ENCODE measurements around the gene FOXL1. TPM values are rescaled to one million over a fixed set of nuclear protein-coding genes. Genes with fewer than 3 reads are reported as not detected.

Gene FOXL1
- total and polyA plus RNA-seq, 9 of the 15 experiments (the other 6 are each of a cell fraction or from before 2014, with no cell fraction given) = not detected

- ChIA-PET POLR2A (no interaction called here), CTCF (ENCODE audit: low intra/inter-chr PET ratio) (no interaction called here)
- H3K27me3 ChIP-seq (ENCODE audit: control insufficient read depth in 2 of 2, insufficient read depth in 2 of 2, low read length in 2 of 2) = no peaks in the 10 kb centered on the region
- no peaks in the 10 kb centered on the region for H4K20me1 ChIP-seq (replicated peaks; ENCODE audit: control insufficient read depth, insufficient read depth, low read length)
- H3K4me2 ChIP-seq (ENCODE audit: insufficient read depth, low read length) = no peak overlapping the region
- DNase-seq (ENCODE audit: extremely low read depth in 1 of 4, low spot score in 3 of 4) = no peak
- 85% methylated on average over 19 of the region's 19 CpGs for WGBS (ENCODE audit: insufficient coverage, low coverage, missing lambda C conversion rate)
- no peak for FAIRE-seq
- H3K79me2 ChIP-seq (ENCODE audit: control insufficient read depth, insufficient read depth, low read length) = no peaks in the 10 kb centered on the region
- H3K36me3 ChIP-seq (ENCODE audit: control insufficient read depth, insufficient read depth, low read length) = peaks cover 26% of the 10 kb centered on the region; the same call in 2 of the 3 replicates
- H3K4me1 ChIP-seq (replicated peaks in 1 of 2; ENCODE audit: control insufficient read depth in 2 of 2, insufficient read depth in 2 of 2, low read length in 2 of 2) = no peaks in the 10 kb centered on the region
- H2AFZ ChIP-seq (ENCODE audit: low read depth, low read length) = no peak overlapping the region
- H3K9me3 ChIP-seq (replicated peaks; ENCODE audit: control insufficient read depth, insufficient read depth, low read depth, low read length) = no peaks in the 10 kb centered on the region
- no peak overlapping the region; a peak in 1 of 4 replicates for H3K9ac ChIP-seq (ENCODE audit: insufficient read depth in 1 of 2, low read depth in 2 of 2, low read length in 2 of 2)
- BruUV-seq (replicated peaks) = no TSS peak
- no peak overlapping the region for H3K4me3 ChIP-seq
- in situ Hi-C loops (cut with MboI) = no loop called here
- H3K9me1 ChIP-seq (ENCODE audit: control insufficient read depth, insufficient read depth, low read length) = peaks cover 3% of the 10 kb centered on the region
- intact Hi-C loops (cut with micrococcal nuclease) = no loop called here
- ATAC-seq = no peak
- H3K27ac ChIP-seq (ENCODE audit: extremely low read depth, low read depth, low read length) = no peak overlapping the region
- TF ChIP-seq NFIX (CRISPR knock-in tag; IDR thresholded peaks at IDR 0.05; ENCODE audit: low read depth) = no peak
- no peak for TF ChIP-seq TFE3 (CRISPR knock-in tag; IDR thresholded peaks at IDR 0.05)
- TF ChIP-seq FOSL1 (tag; conservative IDR thresholded peaks at IDR 0.05) = no peak
- no peak for TF ChIP-seq SP2 (IDR thresholded peaks at IDR 0.05; ENCODE audit: extremely low read depth, low read depth, low read length, poor library complexity, severe bottlenecking)
- no peak for TF ChIP-seq XRCC3 (IDR thresholded peaks at IDR 0.05)
- no peak for TF ChIP-seq CBX8 (IDR thresholded peaks at IDR 0.05; ENCODE audit: borderline replicate concordance, extremely low read depth, low read depth, low read length, poor library complexity, severe bottlenecking)
- TF ChIP-seq ATF3 (IDR thresholded peaks at IDR 0.05) = no peak
- no peak for TF ChIP-seq ATF3 (CRISPR knock-in tag; conservative IDR thresholded peaks at IDR 0.05)
- no peak for TF ChIP-seq FOXP1 (CRISPR knock-in tag; IDR thresholded peaks at IDR 0.05)
- no peak for TF ChIP-seq MEF2A (IDR thresholded peaks at IDR 0.05; ENCODE audit: control insufficient read depth, low read depth, low read length)
- TF ChIP-seq PPARD (CRISPR knock-in tag; IDR thresholded peaks at IDR 0.05) = no peak
- no peak for TF ChIP-seq ARID4B (CRISPR knock-in tag; IDR thresholded peaks at IDR 0.05)
- no peak for TF ChIP-seq PTBP1 (IDR thresholded peaks at IDR 0.05; ENCODE audit: low read depth, low read length)
- no peak for TF ChIP-seq SMAD1 (IDR thresholded peaks at IDR 0.05; ENCODE audit: low read depth, low read length, partially characterized antibody)
These were observed 32.3 kb upstream of the FOXL1 start for GRCh38 chr16:86545954-86546637.

All from K562 (cell line).